Ramos (cell line): ENCODE data around the gene CNNM2.
"Not testable (repeated sequence)": the region's sequence is repeated elsewhere in the genome, so short reads cannot be mapped to it uniquely, and the experiment has no call there.

ENCODE experiments used
- in situ Hi-C: fragments of 300-500 bp; cut with MboI; formaldehyde crosslinking; loops from one replicate; pipeline ENCODE4 v1.14.3; 2022; ENCODE audit warnings: low sequenced_read_pairs; ENCODE audit not compliant: unreplicated experiment

CNNM2 gene

DNA sequence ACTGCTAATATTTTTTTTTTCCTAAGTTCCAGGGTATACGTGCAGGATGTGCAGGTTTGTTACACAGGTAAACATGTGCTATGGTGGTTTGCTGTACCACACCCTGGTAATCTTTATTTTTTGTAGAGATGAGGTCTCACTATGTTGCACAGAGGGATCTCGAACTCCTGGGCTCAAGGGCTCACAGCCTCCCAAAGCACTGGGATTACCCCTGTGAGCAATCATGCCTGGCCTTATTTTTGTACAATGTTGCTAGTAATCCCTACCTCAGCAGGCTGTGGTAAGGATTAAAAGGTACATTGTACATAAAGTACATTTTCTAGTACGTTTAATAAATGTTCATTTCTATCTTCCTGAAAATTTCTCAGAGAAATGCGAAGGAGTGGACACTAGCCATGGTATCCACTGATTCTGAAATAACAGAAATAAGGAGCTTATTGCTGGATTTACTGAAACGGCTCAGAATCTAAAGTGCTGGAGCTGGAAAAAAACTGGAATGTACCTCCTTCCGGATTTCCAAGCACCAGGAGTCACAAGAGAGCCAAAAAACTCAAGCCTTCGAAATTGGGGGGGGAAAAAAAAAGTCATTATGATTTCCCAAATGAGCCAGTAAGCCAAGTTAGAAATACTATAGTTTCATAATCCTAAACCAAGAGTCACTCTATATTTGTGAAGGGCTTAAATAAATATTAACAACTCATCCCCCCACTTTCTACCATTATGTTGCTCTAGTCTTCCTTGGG is 205.4 kb downstream of the CNNM2 start:
- in situ Hi-C loops: no loop called here

DNA sequence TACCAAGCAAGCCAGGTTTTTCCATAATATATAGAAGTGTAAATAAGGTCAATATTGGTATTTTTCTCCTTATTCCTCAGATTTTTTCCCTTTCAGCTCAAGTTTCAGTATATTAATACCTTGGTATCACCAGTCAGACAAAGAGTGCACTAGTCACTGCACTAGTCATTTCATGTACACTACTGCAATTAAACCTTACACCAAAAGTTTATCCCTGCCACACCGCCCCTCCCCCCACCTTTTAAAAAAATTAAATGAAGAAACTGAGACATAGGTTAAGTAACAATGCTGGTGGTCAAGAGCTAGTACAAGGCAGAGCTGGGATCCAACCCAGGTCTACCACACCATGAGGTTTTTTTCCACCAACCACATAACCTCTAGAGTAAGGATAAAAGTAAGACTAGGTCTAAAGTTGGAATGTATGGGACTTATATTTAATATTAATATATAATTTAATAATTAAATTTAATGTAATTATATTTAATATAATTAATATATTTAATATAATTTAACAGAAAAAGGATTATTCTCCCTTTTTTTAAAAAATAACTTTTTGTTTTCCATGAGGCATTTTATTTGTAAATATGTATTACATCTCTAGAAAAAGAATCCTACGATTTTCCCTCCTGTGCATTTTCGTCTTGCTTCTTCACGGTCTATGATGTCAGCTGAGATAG is 206.5 kb downstream of the CNNM2 start:
- in situ Hi-C loops: no loop called here

GRCh38 chr10:103125323-103126267 is 207.5 kb downstream of the CNNM2 start:
- in situ Hi-C loops: no loop called here

DNA sequence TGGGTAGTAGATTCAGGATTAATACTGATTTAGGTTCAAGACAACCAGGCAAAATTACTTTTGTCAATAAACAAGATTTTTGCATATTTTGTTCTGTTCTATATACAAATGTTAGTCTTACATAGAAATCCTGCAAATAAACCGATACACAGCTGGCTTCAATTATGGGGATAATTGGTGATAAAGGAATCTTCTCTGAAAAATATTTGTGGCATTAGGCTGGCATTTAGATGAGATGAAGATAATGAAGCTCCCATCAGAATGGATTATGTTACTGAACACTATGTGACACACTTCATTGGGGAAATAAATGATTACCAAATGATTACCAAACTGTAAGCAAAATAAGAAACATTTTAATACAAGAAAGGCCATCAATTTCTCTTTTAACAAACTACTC is 209.1 kb downstream of the CNNM2 start:
- in situ Hi-C loops: no loop called here

DNA sequence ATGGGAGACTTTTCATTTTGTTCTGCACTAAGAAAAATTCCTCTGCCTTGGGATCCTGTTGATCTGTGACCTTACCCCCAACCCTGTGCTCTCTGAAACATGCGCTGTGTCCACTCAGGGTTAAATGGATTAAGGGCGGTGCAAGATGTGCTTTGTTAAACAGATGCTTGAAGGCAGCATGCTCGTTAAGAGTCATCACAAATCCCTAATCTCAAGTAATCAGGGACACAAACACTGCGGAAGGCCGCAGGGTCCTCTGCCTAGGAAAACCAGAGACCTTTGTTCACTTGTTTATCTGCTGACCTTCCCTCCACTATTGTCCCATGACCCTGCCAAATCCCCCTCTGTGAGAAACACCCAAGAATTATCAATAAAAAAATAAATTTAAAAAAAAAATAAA is 212.1 kb downstream of the CNNM2 start:
- in situ Hi-C loops: not testable (repeated sequence)

DNA sequence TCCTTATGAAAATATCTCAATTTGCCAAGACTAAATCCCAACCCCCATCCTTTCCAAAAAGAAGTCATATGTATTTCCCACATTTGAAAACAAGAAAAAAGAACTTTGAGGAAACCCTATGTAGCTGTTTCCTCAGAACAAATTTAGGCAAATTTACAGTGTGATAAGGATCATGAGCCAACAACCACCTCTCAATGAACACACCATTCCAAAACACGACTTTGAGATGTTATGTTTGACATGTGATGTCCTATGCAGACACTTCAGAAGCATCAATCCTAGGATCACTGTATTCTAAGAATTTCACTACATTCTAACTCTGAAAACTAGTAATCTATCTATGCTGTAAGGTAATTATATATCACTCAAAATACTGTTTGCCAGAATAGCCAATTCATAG is 212.8 kb downstream of the CNNM2 start:
- in situ Hi-C loops: no loop called here

DNA sequence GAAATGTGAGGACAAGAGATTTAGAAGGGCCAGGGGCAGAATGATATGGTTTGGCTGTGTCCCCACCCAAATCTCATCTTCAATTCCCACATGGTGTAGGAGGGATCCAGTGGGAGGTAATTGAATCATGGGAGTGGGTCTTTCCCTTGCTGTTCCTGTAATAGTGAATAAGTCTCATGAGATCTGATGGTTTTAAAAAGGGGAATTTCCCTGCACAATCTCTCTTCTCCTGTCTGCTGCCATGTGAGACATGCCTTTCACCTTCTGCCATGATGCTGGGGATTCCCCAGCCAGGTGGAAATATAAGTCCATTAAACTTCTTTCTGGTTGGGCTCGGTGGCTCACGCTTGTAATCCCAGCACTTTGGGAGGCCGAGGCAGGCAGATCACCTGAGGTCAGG is 217.1 kb downstream of the CNNM2 start:
- in situ Hi-C loops: not testable (repeated sequence)

DNA sequence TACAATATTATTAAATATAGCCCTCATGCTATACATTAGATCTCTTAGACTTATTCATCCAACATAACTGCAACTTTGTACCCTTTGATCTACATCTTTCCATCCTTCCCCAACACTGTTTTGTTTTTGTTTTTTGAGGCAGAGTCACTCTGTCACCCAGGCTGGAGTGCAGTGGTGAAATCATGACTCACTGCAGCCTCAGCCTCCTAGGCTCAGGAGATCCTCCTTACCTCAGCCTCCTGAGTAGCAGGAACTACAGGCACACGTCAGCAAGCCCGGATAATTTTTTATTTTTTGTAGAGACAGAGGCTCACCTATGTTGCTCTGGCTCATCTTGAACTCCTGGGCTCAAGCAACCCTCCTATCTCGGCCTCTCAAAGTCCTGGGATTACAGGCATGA is 221.7 kb downstream of the CNNM2 start:
- in situ Hi-C loops: no loop called here
